GM21528 (cell line): ENCODE results near the gene SPSB4.

ENCODE experiments used
- ATAC-seq: cut with Tn5 transposase; IDR thresholded peaks from one replicate; pipeline ENCODE4 v1.9.1; 2021; ENCODE audit warnings: mild to moderate bottlenecking, moderate library complexity; ENCODE audit not compliant: unreplicated experiment, low FRiP score

The SPSB4 gene

DNA sequence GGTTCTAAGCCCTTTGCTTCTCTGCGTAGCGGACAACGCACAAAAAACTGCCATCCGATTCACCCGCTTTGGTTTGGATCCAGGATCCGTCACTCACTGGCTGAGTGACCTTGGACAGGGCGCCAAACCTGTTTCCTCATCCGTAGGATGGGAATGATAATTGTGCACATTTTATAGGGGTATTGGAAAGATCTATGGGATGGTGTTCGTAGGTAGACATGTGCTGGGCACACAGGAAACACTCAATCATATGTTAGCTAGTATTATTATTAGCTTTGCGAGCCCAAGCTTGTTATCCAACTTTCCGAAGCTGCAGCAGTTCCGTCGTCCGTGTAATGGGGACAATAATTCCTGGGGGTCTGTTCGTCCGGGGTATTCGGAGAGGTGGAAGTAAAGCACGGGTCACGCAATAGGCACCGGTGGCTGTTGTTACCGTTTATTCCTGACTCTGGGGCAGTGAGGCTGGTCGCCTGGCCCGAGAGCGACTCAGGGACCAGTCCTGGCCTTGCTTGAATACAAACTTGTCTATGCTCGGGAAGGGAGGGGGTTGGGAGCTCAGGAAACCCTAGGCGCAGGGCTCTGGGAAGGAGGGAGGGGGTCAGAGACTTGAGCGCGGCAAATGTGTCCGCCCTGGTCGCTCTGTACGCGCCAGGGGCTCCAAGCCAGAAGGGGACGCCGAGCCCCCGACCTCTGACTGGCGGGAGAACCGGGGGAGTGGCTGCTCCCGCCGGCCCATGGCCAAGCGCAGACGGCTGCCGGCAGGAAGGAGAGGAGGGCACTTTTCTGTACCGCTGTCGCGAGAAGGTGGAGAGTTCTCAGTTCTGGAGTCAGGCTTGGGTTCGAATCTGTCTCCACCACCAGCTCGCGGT, 1.3 kb downstream of the SPSB4 start:
- no peak for ATAC-seq

DNA sequence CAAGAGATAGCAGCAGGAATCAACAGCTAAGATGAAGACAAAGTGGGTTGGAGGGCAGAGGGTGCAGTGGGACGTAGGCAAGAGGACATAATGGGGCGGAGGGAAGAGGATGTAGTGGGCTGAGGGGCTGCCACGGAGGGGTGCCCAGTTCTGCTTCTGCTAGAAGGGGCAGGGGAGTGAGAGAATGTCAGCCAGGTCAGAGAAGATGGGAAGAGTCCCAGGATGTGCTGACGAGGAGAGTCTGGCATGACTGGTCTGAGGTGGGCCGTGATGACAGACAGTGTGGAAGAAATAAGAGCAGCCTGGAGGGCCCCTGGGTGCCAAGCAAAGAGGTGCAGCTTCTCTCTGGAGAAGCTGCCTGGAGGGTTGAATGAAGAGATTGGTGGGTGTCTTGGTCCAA, 4.0 kb downstream of the SPSB4 start:
- no peak for ATAC-seq

DNA sequence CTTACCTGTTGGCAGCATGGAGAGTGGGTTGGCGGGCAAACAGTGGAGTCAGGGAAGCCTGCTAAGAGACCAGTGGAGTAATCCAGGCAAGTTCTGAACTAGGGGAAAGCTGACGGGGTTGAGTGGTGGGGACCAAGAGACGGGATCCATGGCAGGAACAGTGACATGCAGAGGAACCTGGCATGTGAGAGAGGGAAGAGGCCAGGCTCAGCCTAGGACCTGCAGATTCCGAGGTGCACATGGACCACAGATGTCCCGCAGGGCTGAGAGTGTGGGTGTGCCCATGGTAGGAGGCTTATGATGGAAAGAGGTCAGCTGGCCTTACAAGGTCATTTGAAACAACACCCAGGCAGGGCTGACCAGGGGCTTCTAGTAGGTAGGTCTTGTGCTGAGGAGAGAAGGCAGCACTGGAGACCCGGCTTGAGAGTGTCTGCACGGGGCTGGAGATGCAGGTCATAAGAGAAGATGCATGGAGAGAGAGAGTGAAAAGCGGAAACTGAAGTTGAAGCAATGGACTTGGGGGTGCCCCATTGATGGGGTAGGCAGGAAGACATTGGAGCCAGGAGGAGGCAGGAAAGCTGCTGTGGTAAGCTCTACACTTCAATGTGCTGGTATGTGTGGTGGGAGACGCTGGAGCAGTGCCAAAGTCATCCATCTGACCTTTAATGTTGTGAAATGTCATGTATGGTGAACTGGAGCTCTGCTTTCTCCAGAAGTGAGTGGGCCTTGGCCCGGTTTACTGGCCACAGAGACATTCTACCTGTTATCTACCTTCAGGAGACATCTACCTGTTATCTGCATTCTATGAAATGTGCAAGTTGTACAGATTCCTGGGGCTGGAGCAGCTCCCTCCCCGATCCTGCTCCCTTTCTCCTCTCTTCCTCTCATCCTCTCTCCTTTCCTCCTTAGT, 4.6 kb downstream of the SPSB4 start:
- ATAC-seq, result no peak

DNA sequence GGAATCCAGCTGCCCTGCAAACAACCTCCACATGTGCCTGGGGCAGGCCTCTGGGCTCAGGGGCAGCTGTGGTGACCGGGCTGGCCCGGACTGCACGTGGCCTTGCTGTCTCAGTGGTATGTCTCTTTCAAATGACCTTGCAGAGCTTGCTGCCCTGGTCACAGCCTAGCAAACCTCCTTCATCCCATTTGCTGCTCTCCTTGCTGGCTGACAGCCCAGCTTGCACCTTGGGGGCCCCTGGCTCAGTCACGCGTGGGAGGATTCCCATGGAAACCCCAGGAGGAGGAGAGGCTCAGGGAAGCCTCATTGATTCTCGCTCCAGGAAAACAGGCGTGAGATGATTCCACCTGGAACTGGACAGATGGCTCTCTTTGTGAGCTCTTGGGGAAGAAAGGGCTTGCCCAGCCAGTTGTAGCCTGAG, 5.6 kb downstream of the SPSB4 start:
- ATAC-seq, result no peak

- ATAC-seq, result no peak
Measured at GRCh38 chr3:141057436-141057835, 6.3 kb downstream of the SPSB4 start.

DNA sequence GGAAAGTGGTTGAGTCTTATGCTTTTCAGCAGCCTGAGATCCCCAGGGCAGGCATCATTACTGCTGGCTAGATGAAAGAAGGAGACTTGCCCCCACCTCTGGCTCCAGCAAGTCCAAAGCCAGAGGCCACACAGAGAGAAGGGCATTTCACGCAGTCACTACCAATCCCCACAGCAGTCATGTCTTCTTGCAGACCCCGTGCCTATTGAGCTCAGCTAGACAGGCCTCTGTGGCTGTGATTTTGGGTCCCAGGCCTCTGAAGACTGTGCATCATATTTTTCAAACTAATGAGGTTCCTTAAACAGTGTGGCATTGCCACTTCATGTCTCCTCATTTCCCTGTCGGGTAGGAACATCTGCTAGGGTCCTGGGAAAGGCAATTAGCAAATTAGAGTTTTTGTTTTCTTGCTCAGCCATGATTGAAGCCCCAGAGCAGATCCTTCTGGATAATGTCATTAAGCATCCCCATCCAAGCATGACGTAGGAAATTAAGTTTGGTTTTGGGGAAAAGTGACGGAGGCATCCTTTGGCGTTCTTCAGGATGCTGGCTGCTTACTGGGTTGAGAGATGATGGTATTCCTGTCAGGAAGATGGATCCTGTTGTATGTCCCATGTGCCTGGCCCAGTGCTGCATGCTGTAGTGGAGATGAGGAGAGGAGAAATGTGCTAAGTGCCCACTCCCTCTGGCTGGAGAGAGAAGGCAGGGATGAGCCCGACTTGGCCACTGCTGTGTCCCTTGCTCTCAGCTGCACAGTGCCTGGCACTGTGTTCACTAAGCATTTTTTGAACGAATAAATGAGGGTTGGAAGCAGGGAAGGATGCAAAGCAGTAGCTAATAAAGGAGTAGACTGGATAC, 7.0 kb downstream of the SPSB4 start:
- no peak for ATAC-seq

- no peak for ATAC-seq
Measured at GRCh38 chr3:141058996-141059395, 7.8 kb downstream of the SPSB4 start.

DNA sequence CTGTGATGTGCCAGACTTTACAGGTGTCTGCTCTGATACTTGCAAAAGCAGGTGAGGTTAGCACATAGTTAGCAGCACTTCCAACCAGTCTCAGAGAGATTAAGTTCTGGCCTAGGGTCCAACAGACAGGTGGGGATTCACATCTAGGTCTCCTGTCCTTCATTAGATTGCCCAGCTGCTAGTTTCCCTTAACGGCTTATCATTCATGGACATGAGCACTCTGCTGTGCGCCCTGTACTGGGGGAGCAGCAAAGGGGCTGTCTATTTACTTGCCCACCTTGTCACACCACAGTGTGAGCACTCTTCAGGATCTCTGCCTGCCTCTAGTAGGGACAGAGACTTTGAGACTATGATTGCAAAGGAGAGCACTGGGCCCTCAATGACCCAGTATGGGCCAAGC, 8.7 kb downstream of the SPSB4 start:
- no peak for ATAC-seq

DNA sequence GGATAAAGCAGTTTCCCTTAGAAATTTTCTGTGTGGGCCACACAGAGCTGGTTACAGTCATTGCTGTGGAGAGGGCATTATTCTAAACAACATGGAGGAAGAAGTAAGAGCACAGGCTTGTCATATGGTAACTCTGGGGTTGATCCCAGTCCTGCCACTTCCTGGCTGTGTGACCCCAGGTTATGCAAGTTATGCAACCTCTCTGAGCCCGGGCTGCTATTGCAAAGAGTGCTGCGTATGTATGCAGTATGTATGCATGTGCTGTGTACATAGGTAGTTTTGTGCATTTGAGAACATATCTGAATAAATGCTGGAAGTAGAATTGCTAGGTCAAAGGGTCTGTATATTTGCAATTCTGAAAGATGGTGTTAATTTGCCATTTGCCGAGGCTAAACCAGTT, 9.2 kb downstream of the SPSB4 start:
- ATAC-seq, result no peak

DNA sequence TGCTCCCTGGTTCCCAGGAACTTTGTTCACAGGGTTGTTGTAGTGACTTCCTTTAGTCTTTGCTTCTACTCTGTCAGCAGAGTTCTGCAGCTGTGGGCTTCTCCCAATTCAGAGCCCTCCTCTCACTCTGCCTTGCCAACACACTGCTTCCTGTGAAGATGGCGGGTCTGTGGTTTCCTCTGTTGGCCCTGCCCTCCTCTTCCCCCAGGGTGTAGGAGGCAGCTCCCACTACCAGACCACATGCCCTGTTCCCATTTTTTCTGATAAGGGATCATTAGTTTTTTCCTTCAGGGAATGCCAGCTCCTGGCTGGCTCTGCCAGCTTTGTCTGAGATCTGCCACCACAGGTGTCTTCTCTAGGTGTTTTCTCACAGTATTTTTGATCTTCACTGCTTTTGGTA, 12.7 kb downstream of the SPSB4 start:
- ATAC-seq, result no peak

DNA sequence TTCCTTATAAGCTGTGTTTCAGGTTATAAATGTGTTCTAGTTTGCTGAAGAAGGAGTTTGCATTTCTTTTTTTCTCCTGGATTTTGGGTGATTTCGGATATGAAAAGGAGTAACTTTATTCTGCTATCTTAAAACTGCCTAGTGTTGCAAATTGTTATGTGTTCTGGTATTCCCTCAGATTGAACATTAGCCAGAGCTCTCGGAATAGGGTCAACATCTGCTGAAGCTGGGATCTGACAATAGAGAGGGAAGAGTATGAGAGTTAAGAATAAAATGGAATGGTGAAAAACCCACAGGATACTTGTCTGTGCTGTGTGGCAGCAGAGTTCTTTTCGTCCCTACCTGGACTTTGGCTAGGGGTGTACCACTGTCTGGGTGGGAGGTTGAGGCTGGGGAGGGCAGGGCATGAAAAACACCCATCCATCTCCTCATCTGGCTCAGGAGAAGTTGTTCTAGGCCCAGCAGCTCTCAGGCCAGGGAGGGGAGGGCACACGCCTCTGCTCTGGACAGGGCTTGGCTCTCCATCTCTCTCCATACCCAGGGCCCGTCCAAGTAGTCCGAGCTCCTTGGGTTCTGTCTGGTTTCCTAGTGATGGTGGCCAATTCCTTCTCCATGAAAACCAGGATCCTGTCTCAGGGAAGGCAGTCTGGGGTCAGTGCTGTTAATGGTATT, 13.2 kb downstream of the SPSB4 start:
- no peak for ATAC-seq

DNA sequence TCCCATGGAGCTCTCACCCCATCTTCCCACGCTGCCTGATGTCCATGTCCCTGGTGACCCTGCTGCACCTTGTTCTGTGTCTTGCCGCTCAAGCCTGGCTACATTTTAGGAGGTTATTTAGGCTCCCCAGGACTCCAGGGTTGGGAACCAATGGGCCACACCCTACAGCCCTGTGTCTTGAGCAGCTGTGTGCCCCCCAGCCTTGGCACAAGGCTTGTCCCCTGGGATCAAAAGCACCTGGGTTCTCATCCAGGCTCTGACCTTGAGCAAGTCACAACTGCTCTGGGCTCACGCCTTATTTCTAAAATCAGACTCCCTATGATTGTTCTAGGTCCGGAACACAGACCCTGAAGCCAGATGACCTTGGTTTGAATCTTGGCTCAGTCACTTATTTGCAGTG, 14.1 kb downstream of the SPSB4 start:
- no peak for ATAC-seq

DNA sequence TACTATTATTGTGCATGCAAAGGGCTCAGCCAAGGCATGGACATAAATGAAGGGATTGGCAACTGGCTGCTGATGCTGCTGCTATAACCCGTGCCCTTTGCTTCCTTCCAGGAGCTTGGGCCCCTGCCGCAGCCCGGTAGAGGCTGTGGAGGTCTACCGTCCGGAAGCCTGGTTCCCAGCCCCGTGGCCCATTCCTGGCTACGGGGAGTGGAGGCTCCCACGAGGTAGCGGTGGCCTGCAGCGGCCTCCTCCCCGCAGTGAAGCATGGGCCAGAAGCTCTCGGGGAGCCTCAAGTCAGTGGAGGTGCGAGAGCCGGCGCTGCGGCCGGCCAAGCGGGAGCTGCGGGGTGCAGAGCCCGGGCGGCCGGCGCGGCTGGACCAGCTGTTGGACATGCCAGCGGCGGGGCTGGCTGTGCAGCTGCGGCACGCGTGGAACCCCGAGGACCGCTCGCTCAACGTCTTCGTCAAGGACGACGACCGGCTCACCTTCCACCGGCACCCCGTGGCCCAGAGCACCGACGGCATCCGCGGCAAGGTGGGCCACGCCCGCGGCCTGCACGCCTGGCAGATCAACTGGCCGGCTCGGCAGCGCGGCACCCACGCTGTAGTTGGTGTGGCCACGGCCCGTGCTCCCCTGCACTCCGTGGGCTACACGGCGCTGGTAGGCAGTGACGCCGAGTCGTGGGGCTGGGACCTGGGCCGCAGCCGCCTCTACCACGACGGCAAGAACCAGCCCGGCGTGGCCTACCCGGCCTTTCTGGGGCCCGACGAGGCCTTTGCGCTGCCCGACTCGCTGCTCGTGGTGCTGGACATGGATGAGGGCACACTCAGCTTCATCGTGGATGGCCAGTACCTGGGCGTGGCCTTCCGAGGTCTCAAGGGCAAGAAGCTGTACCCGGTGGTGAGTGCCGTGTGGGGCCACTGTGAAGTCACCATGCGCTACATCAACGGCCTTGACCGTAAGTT, 15.0 kb downstream of the SPSB4 start:
- no peak for ATAC-seq

DNA sequence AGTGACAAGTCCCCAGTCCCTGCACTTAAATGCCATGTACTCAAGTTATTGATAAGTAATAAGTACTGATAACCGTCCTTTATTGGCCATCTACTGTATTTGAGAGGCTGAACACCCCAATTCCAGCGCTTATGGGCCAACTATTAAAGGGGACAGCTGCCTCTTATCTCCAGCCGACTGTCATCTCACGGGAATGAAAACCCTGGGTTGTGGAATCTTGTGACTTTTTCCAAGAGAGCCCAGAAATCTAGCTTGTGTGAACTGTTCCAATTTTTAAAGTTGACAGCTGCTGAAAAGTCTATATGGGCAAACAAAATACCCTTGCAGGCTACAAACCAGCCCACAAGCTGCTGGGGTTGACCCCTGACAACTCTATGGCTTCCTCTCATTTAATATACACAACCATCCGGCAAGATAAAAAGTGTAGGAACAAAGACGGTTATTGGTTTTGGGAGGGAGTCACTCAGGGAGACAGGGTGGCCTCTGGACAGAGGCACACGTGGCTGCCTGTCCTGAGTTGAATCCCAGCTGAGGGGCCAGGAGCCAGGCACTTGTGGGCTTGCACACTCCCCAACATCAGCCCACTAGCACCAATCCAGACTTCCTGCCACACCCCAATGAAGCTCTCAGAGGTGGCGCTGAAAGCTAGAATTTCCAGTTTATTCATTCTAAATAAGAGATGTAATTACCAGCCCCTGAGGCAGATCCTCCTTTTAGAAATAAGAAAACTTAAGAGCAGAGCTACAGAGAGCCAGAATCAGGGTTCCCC, 16.2 kb downstream of the SPSB4 start:
- no peak for ATAC-seq

GRCh38 chr3:141070229-141070628, 19.1 kb downstream of the SPSB4 start:
- ATAC-seq, result no peak

- no peak for ATAC-seq
Measured at GRCh38 chr3:141070727-141071357, 19.7 kb downstream of the SPSB4 start.

DNA sequence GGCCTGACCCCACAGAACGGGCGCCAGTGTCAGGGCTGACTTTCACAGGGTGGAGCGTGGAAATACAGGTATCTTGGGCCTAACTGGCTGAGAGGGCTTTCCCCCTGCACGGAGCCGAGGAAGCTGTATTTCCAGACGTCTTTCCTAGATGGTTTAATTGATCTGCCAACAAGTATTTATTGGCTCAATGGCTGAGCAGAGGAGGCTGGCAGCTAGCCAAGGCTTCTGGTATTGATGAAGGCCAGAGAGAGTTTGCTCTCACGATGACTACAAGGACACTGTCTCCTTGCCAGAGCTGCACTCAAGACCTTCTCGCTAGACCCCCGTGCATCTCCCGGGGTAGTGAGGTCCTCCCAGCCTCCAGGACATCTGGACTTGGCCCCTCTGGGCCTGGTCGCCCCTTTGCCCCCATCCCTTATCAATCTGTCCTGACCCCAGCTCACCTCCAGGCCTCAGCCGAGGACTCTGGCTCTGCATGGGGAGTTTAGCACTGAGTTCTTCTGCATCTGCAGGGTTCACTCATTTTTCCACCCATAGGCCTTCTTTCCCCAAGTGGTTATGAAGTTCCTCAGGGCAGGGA, 20.6 kb downstream of the SPSB4 start:
- no peak for ATAC-seq
